HG02763 (cell line): ENCODE measurements around the gene KITLG.
"Not testable (repeated sequence)": the region's sequence is repeated elsewhere in the genome, so short reads cannot be mapped to it uniquely, and the experiment has no call there.

ENCODE experiments used
- ATAC-seq: cut with Tn5 transposase; IDR thresholded peaks from one replicate; pipeline ENCODE4 v1.9.1; 2021; ENCODE audit warnings: mild to moderate bottlenecking, moderate library complexity; ENCODE audit not compliant: unreplicated experiment

Gene KITLG

GRCh38 chr12:88496891-88497371, 83.3 kb downstream of the KITLG start:
- no peak for ATAC-seq

GRCh38 chr12:88496429-88496828, 83.8 kb downstream of the KITLG start:
- no peak for ATAC-seq

DNA sequence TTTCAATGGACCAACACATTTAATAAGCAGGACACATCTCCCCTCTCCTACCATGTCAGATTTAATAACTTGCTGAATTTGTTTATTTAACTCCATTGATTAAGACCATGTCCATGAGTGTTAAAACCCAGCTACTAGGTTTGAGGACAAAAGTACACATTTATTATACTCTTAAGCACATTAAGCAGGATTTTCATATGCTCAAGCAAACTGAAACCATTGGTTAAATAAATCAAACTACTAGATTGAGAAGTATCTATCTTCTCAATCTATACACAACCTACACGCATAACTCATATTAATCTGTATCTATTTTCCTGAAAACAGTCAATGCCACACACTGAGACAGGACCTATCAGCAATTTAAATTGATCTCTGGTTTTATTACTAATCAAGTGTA, 85.2 kb downstream of the KITLG start:
- no peak for ATAC-seq

- no peak for ATAC-seq
These were observed 85.8 kb downstream of the KITLG start for GRCh38 chr12:88494520-88494919.

DNA sequence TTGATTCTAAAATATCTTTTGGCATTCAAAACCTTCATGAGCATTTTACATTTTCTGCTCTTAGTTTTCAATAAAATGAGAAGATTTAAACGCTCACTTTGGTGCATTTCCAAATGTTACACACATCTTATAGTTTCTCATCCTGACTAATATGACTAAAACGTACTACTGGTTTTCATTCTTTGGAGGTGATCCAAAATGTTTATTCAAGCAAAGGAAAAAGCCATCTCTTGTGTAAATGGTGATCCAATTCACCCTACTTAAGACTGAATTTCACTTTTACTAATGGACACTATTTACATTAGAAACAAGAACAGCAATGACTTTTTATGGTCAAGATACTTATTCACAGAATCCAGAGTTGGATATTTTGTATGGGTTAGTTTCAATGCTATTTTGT, 86.6 kb downstream of the KITLG start:
- ATAC-seq, result no peak

GRCh38 chr12:88490425-88490824, 89.8 kb downstream of the KITLG start:
- ATAC-seq, result no peak

GRCh38 chr12:88472775-88473174, 107.5 kb downstream of the KITLG start:
- ATAC-seq, result no peak

GRCh38 chr12:88472248-88472647, 108.0 kb downstream of the KITLG start:
- no peak for ATAC-seq

GRCh38 chr12:88471331-88472045, 108.8 kb downstream of the KITLG start:
- no peak for ATAC-seq

- no peak for ATAC-seq
These were observed 111.1 kb downstream of the KITLG start for GRCh38 chr12:88469154-88469553.

DNA sequence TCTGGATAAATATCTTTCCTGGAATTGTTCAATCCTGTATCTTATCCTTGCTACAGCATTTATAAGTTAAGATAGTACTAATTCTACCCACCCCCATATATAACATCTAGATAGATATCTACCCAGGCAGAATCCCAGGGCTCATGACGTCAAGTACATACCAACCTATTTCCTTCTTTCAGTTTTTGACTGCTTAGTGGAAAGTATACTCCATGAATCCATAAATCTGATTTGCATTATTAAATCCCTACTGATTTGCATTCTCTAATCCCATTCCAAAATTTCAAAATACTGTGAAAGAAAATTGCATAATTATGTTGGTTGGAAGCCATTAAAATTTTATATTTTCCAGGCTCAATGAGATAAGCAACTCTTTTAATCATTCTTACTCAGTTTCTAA, 111.7 kb downstream of the KITLG start:
- no peak for ATAC-seq

GRCh38 chr12:88466708-88467107, 113.6 kb downstream of the KITLG start:
- not testable (repeated sequence) for ATAC-seq

DNA sequence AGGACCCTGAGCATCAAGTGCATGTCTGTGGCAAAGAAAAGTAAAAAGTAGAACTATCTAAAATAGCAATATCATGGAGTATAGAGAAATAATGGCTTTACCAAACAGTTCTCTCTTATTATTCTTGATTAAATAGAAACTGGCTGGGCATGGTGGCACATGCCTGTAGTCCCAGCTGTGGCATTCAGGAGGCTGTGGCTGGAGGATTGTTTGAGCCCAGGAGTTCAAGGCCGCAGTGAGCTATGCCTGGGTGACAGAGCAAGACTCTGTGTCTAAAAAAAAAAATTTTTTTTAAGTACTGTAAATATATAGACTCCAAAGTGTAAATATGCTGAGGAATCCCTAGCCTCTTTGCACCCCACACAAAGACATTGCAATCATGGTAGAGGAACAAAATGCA, 121.9 kb downstream of the KITLG start:
- ATAC-seq, result no peak

DNA sequence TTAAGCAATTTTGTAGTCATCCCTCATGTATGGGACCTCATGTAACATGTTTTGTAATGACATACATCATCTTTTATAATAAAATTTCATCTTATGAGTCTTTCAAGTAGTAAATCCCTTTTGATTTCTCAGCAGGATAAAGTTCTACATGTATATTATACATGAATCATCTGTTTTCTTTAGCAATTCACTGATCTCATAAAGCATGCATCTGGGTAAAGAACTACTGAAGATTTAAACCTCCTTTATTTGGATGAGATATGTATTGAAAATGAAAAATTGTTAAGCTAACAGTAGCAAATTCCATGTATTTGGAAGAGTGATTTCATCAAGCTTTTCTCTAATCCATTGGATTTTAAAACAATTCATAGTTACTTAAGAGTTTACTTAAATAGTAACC, 126.9 kb downstream of the KITLG start:
- no peak for ATAC-seq

DNA sequence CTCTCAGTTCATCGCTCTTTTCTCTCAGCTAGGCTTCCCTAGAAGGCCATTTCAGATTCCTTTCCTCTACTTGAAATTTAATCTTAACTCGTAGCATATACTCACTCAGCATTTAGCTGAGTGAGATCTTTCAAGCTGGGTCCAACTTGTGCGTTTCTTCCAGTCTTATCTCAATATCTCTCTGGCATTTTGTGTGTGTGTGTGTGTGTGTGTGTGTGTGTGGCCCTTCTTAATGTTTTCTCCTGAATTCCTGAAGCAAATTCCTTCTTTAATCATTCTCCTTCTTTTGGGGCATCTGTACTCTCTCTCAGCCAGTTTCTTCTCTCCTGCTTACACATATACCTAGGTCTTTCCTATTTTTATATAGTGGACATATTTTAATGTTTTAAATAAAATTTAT, 129.1 kb downstream of the KITLG start:
- ATAC-seq, result no peak

DNA sequence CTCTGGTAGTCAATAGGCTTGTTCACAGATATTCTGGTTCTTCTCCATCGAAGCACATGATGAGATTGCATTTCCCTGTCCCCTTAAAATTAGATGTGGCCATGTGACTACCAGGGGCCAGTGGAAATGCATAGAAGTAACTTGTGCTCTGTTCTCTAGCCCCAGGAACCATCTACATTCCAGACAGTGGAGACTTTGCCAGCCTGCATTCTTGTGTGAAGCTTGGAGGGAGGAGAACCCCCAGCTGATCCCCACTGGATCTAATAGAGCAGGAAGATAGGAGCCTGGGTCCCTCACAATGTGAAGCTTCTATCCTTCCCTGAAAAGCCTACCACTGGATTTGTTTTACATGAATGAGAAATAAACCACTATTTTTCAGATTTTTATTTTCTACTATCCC, 130.1 kb downstream of the KITLG start:
- no peak for ATAC-seq

- ATAC-seq, result no peak
These were observed 131.8 kb downstream of the KITLG start for GRCh38 chr12:88448337-88448915.

- ATAC-seq, result no peak
These were observed 134.4 kb downstream of the KITLG start for GRCh38 chr12:88445705-88446394.

DNA sequence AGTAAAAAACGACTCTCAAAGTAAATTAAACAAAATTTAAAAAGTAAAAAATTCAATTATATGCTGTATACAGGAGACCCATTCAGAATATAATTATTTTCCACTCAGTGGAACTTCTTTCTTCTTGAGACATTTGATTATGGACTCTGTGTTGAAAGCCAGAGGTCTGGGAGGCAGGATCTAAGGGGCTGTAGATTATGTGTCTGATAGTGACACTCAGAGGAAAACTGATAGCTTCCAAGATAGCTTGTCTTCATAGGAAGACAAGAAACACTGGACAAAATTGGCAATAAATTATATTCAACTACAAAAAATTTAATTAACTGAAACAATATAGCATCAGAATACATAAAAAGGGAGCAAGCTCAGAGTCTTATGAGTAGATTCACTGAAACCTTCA, 135.8 kb downstream of the KITLG start:
- no peak for ATAC-seq
